Stimulated activated memory B cell treated with anti-CD40 and anti-IgM and Interleukin-4, amounts not matched to agents 10 μg/mL and 1 μg/mL and 100 μg/mL, for 72 hours (primary cell): ENCODE data around the gene C1GALT1.
"Not testable (repeated sequence)": the region's sequence is repeated elsewhere in the genome, so short reads cannot be mapped to it uniquely, and the experiment has no call there.

Experiments
- ATAC-seq: fragments of 150-1000 bp; cut with Tn5 transposase; 2 replicates; pipeline ENCODE4 v1.10.0; 2021
- H3K27ac Mint-ChIP-seq: one replicate; pipeline ENCODE4 v1.8.0; 2022; ENCODE audit warnings: mild to moderate bottlenecking, mixed read lengths
- H3K27me3 Mint-ChIP-seq: one replicate; pipeline ENCODE4 v1.8.0; 2022; ENCODE audit warnings: mixed read lengths
- H3K36me3 Mint-ChIP-seq: one replicate; pipeline ENCODE4 v1.8.0; 2022; ENCODE audit warnings: mixed read lengths
- H3K4me1 Mint-ChIP-seq: one replicate; pipeline ENCODE4 v1.8.0; 2022; ENCODE audit warnings: mixed read lengths
- H3K4me3 Mint-ChIP-seq: one replicate; pipeline ENCODE4 v1.8.0; 2022; ENCODE audit warnings: mild to moderate bottlenecking, moderate library complexity, mixed read lengths
- H3K9me3 Mint-ChIP-seq: one replicate; pipeline ENCODE4 v1.8.0; 2022; ENCODE audit warnings: mixed read lengths

C1GALT1 gene

DNA sequence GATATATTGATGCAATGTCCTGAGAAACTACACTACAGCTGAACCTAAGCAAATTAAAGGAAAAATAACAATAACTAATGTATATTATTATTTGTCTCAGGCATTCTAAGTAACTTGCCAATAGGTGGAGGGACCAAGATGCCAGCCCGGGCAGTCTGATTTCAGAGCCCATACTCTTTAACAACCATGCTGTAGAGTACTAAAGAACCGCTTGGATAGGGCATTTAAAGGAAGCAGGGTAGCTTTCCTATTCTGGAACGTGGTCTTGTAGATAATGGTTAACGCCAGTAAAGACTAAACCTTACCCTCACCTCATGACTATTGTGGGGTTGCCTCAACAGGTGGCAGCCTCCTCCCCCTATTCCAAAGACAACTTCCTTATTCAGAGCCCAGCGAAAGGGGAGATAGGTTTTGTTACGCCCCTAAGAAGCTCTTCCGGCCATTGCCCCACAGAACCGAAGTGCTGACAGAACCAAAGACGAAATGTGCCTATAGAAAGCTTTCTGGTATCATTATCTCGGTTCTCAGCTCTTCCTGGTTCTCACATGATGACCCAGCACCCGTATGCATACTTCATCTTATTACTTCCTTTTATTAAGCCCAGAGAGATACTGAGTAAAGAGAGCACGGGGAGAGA lies 707 bp upstream of the C1GALT1 start:
- H3K36me3 Mint-ChIP-seq, result peaks cover 6% of the 10 kb centered on the region
- H3K9me3 Mint-ChIP-seq, result no peaks in the 10 kb centered on the region
- H3K27me3 Mint-ChIP-seq, result no peaks in the 10 kb centered on the region
- H3K4me3 Mint-ChIP-seq, result peak overlapping the region; percentile 89
- peaks cover 19% of the 10 kb centered on the region for H3K4me1 Mint-ChIP-seq
- peak overlapping the region; percentile 98 for H3K27ac Mint-ChIP-seq
- ATAC-seq, result peak; percentile 72

GRCh38 chr7:7183061-7183837 lies 905 bp downstream of the C1GALT1 start:
- ATAC-seq, result peak; percentile 61
- H3K27ac Mint-ChIP-seq, result peak overlapping the region; percentile 98

GRCh38 chr7:7183838-7184463 lies 1.6 kb downstream of the C1GALT1 start:
- Mint-ChIP-seq H3K36me3 (peaks cover 6% of the 10 kb centered on the region), H3K27me3 (no peaks in the 10 kb centered on the region), H3K4me1 (peaks cover 7% of the 10 kb centered on the region), H3K4me3 (peak overlapping the region; percentile 89), H3K9me3 (no peaks in the 10 kb centered on the region), H3K27ac (peak overlapping the region; percentile 98)
- no peak for ATAC-seq

More at GRCh38 chr7:7183061-7183837, 905 bp downstream of the C1GALT1 start:
- Mint-ChIP-seq H3K9me3 (no peaks in the 10 kb centered on the region), H3K4me1 (peaks cover 7% of the 10 kb centered on the region), H3K36me3 (peaks cover 6% of the 10 kb centered on the region), H3K27me3 (no peaks in the 10 kb centered on the region), H3K4me3 (peak overlapping the region; percentile 89)

GRCh38 chr7:7185371-7185989 lies 3.1 kb downstream of the C1GALT1 start:
- peaks cover 6% of the 10 kb centered on the region for H3K36me3 Mint-ChIP-seq
- H3K4me1 Mint-ChIP-seq, result peaks cover 13% of the 10 kb centered on the region
- H3K27me3 Mint-ChIP-seq, result no peaks in the 10 kb centered on the region
- ATAC-seq, result no peak
- H3K27ac Mint-ChIP-seq, result peak overlapping the region; percentile 12
- no peak overlapping the region for H3K4me3 Mint-ChIP-seq
- H3K9me3 Mint-ChIP-seq, result no peaks in the 10 kb centered on the region

GRCh38 chr7:7188091-7188490 lies 5.7 kb downstream of the C1GALT1 start:
- Mint-ChIP-seq H3K4me3 (no peak overlapping the region), H3K27me3 (no peaks in the 10 kb centered on the region), H3K27ac (no peak overlapping the region), H3K36me3 (peaks cover 30% of the 10 kb centered on the region), H3K4me1 (peaks cover 13% of the 10 kb centered on the region), H3K9me3 (peaks cover 3% of the 10 kb centered on the region)
- ATAC-seq, result no peak

GRCh38 chr7:7188742-7189141 lies 6.4 kb downstream of the C1GALT1 start:
- H3K36me3 Mint-ChIP-seq, result peaks cover 35% of the 10 kb centered on the region
- no peak overlapping the region for H3K27ac Mint-ChIP-seq
- H3K4me1 Mint-ChIP-seq, result peaks cover 19% of the 10 kb centered on the region
- no peak overlapping the region for H3K4me3 Mint-ChIP-seq
- no peaks in the 10 kb centered on the region for H3K27me3 Mint-ChIP-seq
- no peak for ATAC-seq
- peaks cover 6% of the 10 kb centered on the region for H3K9me3 Mint-ChIP-seq

- ATAC-seq, result no peak
- peaks cover 33% of the 10 kb centered on the region for H3K4me1 Mint-ChIP-seq
Observed at GRCh38 chr7:7190142-7190541, 7.8 kb downstream of the C1GALT1 start.

DNA sequence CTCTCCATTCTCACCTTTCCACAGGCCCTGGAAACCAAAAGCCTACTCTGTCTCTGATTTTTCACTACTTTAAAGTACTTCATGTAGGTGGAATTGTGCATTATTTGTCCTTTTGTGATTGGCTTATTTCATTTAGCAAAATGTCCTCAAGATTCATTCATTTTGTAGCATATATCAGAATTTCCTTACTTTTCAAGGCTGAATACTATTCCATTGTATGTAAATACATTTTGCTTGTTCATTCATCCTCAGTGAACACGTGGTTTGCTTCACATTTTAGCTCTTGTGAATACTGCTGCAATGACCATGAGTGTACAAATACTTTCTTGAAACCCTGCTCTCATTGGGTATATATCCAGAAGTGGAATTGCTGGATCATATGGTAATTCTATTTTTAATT lies 8.8 kb downstream of the C1GALT1 start:
- Mint-ChIP-seq H3K4me3 (no peak overlapping the region), H3K4me1 (peaks cover 39% of the 10 kb centered on the region), H3K27me3 (no peaks in the 10 kb centered on the region), H3K36me3 (peaks cover 30% of the 10 kb centered on the region), H3K9me3 (peaks cover 6% of the 10 kb centered on the region), H3K27ac (no peak overlapping the region)
- no peak for ATAC-seq

More at GRCh38 chr7:7190142-7190541, 7.8 kb downstream of the C1GALT1 start:
- H3K36me3 Mint-ChIP-seq, result peaks cover 30% of the 10 kb centered on the region
- peaks cover 6% of the 10 kb centered on the region for H3K9me3 Mint-ChIP-seq
- H3K4me3 Mint-ChIP-seq, result no peak overlapping the region
- H3K27ac Mint-ChIP-seq, result no peak overlapping the region
- no peaks in the 10 kb centered on the region for H3K27me3 Mint-ChIP-seq

- ATAC-seq, result not testable (repeated sequence)
Observed at GRCh38 chr7:7192798-7193788, 10.7 kb downstream of the C1GALT1 start.

GRCh38 chr7:7199592-7199991 lies 17.2 kb downstream of the C1GALT1 start:
- not testable (repeated sequence) for ATAC-seq, H3K4me3 Mint-ChIP-seq, H3K27me3 Mint-ChIP-seq, H3K9me3 Mint-ChIP-seq
- Mint-ChIP-seq H3K27ac (peak overlapping the region; percentile 30), H3K4me1 (peaks cover 83% of the 10 kb centered on the region), H3K36me3 (peaks cover 23% of the 10 kb centered on the region)

More at GRCh38 chr7:7192798-7193788, 10.7 kb downstream of the C1GALT1 start:
- Mint-ChIP-seq H3K36me3 (peaks cover 34% of the 10 kb centered on the region), H3K4me1 (peaks cover 46% of the 10 kb centered on the region)
- not testable (repeated sequence) for H3K4me3 Mint-ChIP-seq, H3K27ac Mint-ChIP-seq, H3K27me3 Mint-ChIP-seq, H3K9me3 Mint-ChIP-seq

DNA sequence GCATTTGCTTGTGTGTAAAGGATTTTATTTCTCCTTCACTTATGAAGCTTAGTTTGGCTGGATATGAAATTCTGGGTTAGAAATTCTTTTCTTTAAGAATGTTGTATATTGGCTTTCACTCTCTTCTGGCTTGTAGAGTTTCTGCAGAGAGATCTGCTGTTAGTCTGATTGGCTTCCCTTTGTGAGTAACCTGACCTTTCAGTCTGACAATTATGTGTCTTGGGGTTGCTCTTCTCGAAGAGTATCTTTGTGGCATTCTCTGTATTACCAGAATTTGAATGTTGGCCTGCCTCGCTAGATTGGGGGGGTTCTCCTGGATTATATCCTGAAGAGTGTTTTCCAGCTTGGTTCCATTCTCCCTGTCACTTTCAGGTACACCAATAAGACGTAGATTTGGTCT lies 17.9 kb downstream of the C1GALT1 start:
- not testable (repeated sequence) for H3K9me3 Mint-ChIP-seq, H3K27ac Mint-ChIP-seq, H3K27me3 Mint-ChIP-seq, H3K4me3 Mint-ChIP-seq, ATAC-seq
- Mint-ChIP-seq H3K4me1 (peaks cover 82% of the 10 kb centered on the region), H3K36me3 (peaks cover 23% of the 10 kb centered on the region)

DNA sequence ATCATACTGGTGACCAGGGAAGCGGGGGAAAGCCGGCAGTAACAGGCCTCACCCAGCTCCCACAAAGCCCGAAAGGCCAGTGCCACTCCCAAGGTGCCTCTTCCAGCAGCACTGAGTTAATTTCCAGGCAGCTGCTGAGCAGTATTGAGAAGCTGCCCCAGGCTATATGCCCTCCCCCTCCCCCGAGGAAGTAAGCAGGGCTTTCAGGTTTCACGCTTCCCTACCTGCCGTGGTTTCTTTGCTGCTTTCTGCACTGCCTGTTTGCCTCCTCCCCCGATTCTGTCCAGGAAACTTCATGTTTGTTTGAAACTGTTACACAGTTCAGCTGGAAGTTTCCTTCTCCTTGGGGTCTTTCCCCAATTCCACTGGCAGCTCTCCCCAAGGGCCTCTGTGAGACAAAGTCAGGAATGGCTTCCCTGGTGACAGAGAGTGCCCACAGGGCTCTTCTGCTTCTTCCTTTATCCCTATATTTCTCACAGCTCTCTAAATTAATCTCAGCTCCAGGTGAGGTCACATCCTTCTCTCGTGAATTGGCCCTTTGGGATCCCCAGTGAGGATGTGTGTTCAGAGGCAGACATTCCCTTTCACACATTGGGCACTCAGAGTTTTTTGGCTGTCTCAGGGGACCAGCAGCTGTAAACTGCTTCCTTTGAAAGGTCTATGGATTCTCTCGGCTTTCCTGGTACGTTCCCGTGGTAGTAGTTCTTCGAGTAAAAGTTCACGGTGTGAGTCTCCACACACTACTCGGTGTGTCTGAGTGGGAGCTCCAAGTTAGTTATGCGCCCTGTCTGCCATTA lies 19.4 kb downstream of the C1GALT1 start:
- no peaks in the 10 kb centered on the region for H3K27me3 Mint-ChIP-seq
- peaks cover 9% of the 10 kb centered on the region for H3K9me3 Mint-ChIP-seq
- H3K4me1 Mint-ChIP-seq, result peaks cover 84% of the 10 kb centered on the region
- peak overlapping the region; percentile 53 for H3K27ac Mint-ChIP-seq
- peaks cover 25% of the 10 kb centered on the region for H3K36me3 Mint-ChIP-seq
- peak; percentile 97 for ATAC-seq
- H3K4me3 Mint-ChIP-seq, result peak overlapping the region; percentile 62

DNA sequence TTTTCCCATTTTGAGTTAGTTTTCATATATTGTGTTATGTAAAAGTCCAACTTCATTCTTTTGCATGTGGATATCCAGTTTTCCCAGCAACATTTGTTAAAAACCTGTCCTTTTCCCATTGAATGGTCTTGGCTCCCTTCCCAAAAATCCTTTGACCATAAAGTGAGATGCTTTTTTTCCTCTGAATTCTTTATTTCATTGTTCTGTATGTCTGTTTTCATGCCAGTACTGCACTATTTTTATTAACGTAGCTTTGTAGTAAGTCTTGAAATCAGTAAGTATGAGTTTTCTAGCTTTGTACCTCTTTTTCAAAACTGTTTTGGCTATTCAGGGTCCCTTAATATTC lies 20.0 kb downstream of the C1GALT1 start:
- H3K36me3 Mint-ChIP-seq, result peaks cover 31% of the 10 kb centered on the region
- peak overlapping the region; percentile 53 for H3K27ac Mint-ChIP-seq
- peak overlapping the region; percentile 62 for H3K4me3 Mint-ChIP-seq

More for the DNA sequence above, 20.0 kb downstream of the C1GALT1 start:
- ATAC-seq, result no peak
- peaks cover 11% of the 10 kb centered on the region for H3K9me3 Mint-ChIP-seq
- no peaks in the 10 kb centered on the region for H3K27me3 Mint-ChIP-seq
- peaks cover 90% of the 10 kb centered on the region for H3K4me1 Mint-ChIP-seq
